SK-N-SH (cell line): Measurements from ENCODE around the gene WWP2.

Experiments
- EP300 ChIP-seq, 2 experiments: IDR thresholded peaks; 2 replicates each; pipeline versions ENCODE4 v1.4.0 to v1.6.1; 2012; ENCODE audit warnings: borderline replicate concordance in 1 of 2, low read depth in 1 of 2, low read length in 1 of 2
- RFX5 ChIP-seq: IDR thresholded peaks from 2 replicates; pipeline ENCODE4 v1.6.1; 2012; ENCODE audit warnings: mild to moderate bottlenecking, improper control_type of control experiment, low read length
- YY1 ChIP-seq: IDR thresholded peaks from 2 replicates; pipeline ENCODE4 v1.4.0; 2012; ENCODE audit warnings: low read depth, mild to moderate bottlenecking
- TF ChIP-seq, protein P1 (sequence below): fragments of 200-600 bp; sonication (generic); IDR thresholded peaks from 2 replicates; pipeline ENCODE4 v1.6.1; 2017; ENCODE audit warnings: antibody characterized with exemption, mild to moderate bottlenecking, moderate library complexity

DNA sequence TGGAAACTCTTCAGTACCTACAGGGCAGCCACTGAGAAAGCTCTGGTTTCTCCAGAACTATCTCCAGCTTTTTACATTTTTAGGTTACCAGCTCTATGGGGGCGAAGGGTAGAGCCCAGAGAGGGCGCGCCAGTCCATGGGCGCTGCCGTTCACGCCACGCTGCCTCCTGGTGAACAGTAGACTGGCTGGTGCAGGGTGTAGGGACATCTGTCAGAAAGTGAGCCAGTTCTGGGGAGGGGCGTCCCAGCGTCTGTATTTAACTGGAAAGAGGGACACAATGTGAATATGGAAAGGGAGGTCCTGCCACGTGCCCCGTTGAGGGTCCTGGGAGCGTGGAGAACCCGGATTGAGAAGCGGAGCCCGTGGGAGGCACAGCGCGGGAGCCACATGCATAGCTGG lies 172.6 kb downstream of the WWP2 start:
- TF ChIP-seq, protein P1, sequence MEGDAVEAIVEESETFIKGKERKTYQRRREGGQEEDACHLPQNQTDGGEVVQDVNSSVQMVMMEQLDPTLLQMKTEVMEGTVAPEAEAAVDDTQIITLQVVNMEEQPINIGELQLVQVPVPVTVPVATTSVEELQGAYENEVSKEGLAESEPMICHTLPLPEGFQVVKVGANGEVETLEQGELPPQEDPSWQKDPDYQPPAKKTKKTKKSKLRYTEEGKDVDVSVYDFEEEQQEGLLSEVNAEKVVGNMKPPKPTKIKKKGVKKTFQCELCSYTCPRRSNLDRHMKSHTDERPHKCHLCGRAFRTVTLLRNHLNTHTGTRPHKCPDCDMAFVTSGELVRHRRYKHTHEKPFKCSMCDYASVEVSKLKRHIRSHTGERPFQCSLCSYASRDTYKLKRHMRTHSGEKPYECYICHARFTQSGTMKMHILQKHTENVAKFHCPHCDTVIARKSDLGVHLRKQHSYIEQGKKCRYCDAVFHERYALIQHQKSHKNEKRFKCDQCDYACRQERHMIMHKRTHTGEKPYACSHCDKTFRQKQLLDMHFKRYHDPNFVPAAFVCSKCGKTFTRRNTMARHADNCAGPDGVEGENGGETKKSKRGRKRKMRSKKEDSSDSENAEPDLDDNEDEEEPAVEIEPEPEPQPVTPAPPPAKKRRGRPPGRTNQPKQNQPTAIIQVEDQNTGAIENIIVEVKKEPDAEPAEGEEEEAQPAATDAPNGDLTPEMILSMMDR, result no peak
- TF ChIP-seq YY1, result no peak
- TF ChIP-seq RFX5, result no peak
- no peak for TF ChIP-seq EP300 (IDR thresholded peaks at IDR 0.05; ENCODE audit: borderline replicate concordance in 1 of 2, low read depth in 1 of 2, low read length in 1 of 2)
